ENCODE results near the gene JARID2. TPM values are rescaled to one million over a fixed set of nuclear protein-coding genes. Genes with fewer than 3 reads are reported as not detected.
A peak's percentile ranks its signal among the peaks of the same experiment; 100 is the strongest.

JARID2 gene
- total RNA-seq, 1 donor, result 9.1 TPM

DNA sequence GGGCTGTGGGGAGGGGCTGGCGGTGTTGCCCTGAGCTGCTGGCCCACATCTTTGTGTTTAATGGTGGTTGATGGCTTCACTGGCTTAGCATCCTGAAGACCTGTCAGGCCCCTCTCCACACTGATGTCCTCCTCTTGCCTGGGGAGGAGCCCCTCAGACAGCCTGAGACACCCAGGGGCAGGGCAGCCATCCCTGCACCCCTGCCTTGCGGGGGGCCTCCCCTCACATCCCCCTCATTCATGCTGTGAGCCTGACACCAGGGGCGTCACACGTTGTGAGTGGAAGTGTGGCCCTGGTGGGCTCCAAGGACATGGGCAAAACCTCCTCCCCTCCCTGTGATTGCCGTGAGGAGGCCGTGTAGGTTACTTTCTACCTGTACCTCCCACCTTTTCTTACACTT, 264.3 kb downstream of the JARID2 start:
- no peak for TF ChIP-seq CTCF (IDR thresholded peaks at IDR 0.05; ENCODE audit: insufficient read depth, low read depth, low read length)
- no peak for DNase-seq (ENCODE audit: low read depth)
- H3K4me3 ChIP-seq (ENCODE audit: low read depth, low read length), result no peak overlapping the region

DNA sequence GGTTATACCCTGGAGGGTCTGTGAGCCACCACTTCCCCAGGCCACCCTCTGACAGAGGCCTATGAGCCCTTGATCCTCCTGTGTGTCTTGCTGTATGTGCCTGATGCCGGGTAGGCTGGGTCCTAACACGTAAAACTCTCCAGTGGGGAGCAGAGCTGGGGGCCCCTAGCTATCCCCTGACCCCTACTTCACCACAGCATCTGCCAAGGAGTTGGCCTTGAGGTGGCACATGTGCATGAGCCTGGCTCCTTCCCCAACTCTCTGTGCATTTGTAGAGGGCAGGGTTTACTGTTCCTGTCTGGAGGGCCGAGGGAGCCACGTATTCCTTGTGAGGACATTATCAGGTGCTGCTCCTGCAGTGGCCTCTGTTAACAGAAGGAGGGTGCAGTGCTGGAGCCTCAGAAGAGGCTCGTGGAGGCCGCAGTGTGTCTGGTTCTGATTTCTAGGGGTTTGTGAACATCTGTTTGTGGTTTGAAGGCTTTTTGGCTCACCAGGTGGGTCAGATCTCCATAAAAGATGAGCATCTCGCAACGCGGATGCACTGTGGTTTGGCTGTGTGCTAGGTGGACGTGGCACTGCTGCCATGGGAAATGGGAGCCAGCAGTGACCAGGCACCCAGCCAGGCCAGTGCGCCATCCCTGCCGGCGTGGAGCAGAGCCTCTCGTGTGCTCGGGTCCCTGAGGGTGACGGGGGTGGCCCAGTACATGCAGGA, 264.8 kb downstream of the JARID2 start:
- H3K4me3 ChIP-seq (ENCODE audit: low read depth, low read length), result no peak overlapping the region
- peak; percentile 47 for DNase-seq (ENCODE audit: low read depth)
- TF ChIP-seq CTCF (IDR thresholded peaks at IDR 0.05; ENCODE audit: insufficient read depth, low read depth, low read length), result no peak

DNA sequence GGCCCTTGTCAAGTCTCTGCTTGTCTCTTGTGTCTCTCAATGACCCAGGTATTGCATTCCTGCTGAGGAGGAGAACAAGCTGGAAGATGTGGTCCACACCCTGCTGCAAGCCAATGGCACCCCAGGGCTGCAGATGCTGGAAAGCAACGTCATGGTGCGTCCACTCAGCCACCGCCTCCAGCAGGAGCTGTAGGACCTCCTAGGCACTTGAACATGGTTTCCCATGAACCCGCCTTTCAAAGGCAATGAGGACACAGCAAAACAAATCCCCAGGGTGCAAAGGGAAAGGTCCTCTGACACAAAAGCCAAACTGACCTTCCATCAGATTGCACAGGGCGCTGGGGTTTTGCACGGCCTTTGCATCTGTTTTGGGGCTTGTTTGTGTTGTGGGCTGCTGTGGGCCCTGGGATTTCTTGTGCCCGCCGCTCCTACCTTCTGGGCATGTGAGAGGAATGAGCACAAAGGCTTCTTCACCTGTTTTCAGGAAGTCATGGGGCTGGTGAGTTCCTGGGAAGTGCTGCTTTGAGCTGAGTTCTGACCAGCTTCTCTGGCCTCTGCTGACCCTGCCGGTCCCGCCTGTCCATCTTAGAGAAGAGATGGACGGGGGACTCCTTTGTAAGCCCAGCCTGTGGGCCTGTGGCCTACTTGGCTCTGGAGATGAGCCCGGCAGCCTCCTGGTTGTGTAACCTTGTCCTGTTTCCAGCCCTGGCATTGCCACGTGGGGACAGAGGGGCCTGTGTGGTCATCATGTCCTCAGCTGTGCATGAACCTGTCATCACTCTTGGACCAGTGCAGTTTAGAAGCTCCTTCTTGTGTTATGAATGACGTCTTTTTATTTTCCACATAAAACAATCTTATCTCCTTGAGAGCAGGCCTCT, 265.6 kb downstream of the JARID2 start:
- H3K4me3 ChIP-seq (ENCODE audit: low read depth, low read length), result no peak overlapping the region
- DNase-seq (ENCODE audit: low read depth), result no peak
- no peak for TF ChIP-seq CTCF (IDR thresholded peaks at IDR 0.05; ENCODE audit: insufficient read depth, low read depth, low read length)

DNA sequence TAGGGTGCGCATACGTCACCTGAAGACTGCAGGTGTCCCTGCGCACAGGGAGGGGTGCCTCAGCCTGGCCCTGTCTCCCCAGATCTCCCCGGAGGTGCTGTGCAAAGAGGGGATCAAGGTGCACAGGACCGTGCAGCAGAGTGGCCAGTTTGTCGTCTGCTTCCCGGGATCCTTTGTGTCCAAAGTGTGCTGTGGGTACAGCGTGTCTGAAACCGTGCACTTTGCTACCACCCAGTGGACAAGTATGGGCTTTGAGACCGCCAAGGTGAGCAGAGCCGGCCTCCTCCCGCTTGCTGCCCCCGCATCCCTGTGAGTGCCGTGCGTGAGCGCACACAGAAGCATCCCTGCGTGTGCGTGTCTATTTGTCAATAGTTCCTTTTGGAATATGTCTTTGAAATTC, 266.3 kb downstream of the JARID2 start:
- no peak for DNase-seq (ENCODE audit: low read depth)
- no peak overlapping the region for H3K4me3 ChIP-seq (ENCODE audit: low read depth, low read length)
- peak; percentile 21 for TF ChIP-seq CTCF (IDR thresholded peaks at IDR 0.05; ENCODE audit: insufficient read depth, low read depth, low read length)

GRCh38 chr6:15512721-15513120, 266.9 kb downstream of the JARID2 start:
- no peak for DNase-seq (ENCODE audit: low read depth)
- no peak overlapping the region for H3K4me3 ChIP-seq (ENCODE audit: low read depth, low read length)
- TF ChIP-seq CTCF (IDR thresholded peaks at IDR 0.05; ENCODE audit: insufficient read depth, low read depth, low read length), result no peak

GRCh38 chr6:15513131-15513771, 267.4 kb downstream of the JARID2 start:
- DNase-seq (ENCODE audit: low read depth), result no peak
- no peak for TF ChIP-seq CTCF (IDR thresholded peaks at IDR 0.05; ENCODE audit: insufficient read depth, low read depth, low read length)
- no peak overlapping the region for H3K4me3 ChIP-seq (ENCODE audit: low read depth, low read length)
